ENCODE results near the gene GCFC2.

GCFC2 gene

DNA sequence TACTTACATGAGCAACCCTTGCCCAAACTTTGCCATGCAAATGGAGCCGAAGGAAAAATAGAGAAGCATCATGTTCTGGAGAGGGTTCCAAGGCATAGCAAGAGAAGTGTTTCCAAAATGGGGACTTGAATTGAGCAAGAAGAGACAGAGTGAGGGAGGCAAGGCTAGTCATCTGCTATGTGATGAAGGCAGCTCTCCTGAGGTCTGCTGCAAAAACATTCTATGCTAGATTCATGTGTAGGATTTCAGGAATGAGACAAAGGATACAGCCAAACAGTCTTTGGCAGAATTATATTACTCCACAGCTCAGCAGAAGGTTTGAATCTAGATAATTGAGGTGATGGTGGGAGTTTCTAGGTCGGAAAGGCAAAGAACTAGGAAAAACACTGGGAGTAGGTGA is 88.2 kb downstream of the GCFC2 start:
- DNase-seq: no peak

- DNase-seq: no peak
These were observed 89.5 kb downstream of the GCFC2 start for GRCh38 chr2:75621228-75621627.

- DNase-seq: no peak
These were observed 90.6 kb downstream of the GCFC2 start for GRCh38 chr2:75619956-75620740.

DNA sequence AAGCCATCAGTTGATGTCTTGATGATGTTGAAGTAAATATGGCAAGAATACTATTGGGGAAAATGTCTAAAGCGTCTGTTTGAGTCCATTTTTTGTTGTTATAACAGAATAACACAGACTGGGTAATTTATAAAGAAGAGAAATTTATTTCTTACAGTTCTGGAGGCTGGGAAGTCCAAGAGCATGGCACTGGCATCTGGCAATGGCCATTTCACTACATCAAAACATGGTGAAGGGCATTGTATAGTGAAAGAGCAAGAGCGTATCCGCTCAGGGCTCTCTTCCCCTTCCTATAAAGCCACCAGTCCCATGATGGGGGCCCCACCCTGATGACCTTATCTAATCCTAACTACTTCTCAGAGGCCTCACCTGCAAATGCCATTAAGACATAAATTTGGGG is 93.8 kb downstream of the GCFC2 start:
- no peak for DNase-seq

- no peak for DNase-seq
These were observed 94.3 kb downstream of the GCFC2 start for GRCh38 chr2:75616406-75616805.

DNA sequence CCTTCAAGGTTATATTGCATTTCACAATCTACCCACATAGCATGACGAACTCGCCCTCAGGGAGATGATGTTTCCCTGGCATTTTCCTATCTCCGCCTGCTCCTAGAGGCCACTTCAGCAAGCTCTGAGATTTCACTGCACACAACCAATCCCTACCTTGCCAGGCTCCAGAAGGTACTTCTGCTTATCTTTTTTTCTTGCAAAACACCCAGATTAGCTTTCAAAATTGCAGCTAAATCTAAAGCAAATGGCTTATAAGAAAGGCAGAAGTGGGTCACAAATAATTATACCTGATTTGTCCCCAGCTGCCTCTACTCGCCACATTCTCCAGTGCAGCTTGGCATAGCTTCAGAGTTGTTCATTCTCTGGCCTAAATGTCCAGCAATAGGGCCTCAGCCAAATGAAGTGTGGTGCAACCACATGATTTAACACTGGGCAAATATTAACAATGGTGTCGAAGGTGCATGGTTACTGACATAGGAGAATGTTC is 96.5 kb downstream of the GCFC2 start:
- no peak for DNase-seq

DNA sequence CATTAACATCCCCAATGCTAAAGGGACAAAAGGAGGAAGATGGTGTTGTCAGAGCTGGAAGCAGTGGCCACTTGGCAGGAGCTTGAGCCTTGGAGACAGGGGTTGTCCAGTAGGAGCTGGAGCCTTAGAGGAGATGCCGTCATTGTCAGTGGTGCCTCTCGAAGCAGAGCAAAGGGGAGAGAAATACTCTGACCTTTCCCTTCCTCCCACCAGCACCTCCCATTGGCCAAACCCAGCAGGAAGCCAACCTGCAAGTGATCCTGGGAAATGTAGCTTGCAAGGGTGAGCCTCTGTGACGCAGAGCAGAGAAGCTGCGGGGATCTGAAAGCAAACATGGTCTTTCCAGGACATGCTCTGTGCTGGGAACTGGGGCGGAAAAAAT is 97.9 kb downstream of the GCFC2 start:
- DNase-seq: no peak

All from stimulated activated CD4-positive, alpha-beta T cell treated with anti-CD3 and anti-CD28 coated beads, Interleukin-2, amount 100 ng/mL, for 48 hours (primary cell).